Skin of body (tissue), 2 donors: Measurements from ENCODE around the gene LIPT2. TPM values are rescaled to one million over a fixed set of nuclear protein-coding genes. Genes with fewer than 3 reads are reported as not detected.

Experiments used
- DNase-seq: peaks from one replicate; lab custom pipeline; 2025; lab: John Stamatoyannopoulos, UW
- total RNA-seq: library from RNA; depleted of rRNA; stranded (reverse); fragments of >200 nt; gene quantifications from one replicate; pipeline ENCODE4 v1.2.3, GENCODE V29; 2014

The LIPT2 gene
- total RNA-seq, 1 donor from 2014 or later: 2.1 TPM

DNA sequence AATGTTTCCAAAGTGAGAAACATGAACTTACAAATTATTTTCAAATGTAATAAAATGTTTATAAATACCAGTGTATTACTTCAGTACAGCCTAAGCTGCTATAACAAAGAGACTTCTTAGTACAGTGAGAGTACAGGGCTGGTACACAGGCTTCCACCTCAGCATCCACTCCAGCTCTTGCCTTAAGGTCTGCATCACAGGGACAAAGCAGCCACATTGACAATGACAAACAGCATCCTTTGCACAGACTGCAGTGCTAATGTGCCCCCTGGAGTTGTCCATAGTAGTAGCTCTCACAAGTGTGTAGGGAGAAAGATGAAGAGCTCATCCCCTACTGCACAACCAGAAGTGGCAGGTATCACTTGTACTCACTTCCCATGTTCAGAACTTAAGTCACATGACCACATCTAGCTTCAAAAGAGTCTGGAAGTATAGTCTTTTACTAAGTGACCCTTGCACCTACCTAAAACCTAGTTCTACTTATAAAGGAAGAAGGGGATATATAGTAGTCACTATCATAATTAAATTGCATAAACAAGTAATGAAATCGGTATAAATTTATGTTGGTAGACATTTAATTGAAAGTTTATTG is 10.7 kb upstream of the LIPT2 start:
- no peak for DNase-seq

DNA sequence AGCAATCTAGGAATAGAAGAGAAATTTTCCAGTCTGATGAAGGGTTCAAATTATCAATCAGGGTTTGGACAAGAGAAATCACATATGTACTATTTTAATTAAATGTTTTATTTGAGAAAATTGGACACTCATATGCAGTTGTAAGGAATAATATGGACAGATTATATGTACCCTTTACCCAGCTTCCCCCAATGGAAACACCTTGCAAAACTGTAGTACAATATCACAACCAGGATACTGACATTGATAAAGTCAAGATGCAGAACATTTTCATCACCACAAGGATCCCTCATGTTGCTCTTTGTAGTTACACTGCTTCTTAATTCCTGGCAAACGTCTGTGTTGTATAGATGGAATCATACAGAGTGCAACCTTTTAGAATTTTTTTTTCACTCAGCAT is 1.4 kb upstream of the LIPT2 start:
- no peak for DNase-seq

DNA sequence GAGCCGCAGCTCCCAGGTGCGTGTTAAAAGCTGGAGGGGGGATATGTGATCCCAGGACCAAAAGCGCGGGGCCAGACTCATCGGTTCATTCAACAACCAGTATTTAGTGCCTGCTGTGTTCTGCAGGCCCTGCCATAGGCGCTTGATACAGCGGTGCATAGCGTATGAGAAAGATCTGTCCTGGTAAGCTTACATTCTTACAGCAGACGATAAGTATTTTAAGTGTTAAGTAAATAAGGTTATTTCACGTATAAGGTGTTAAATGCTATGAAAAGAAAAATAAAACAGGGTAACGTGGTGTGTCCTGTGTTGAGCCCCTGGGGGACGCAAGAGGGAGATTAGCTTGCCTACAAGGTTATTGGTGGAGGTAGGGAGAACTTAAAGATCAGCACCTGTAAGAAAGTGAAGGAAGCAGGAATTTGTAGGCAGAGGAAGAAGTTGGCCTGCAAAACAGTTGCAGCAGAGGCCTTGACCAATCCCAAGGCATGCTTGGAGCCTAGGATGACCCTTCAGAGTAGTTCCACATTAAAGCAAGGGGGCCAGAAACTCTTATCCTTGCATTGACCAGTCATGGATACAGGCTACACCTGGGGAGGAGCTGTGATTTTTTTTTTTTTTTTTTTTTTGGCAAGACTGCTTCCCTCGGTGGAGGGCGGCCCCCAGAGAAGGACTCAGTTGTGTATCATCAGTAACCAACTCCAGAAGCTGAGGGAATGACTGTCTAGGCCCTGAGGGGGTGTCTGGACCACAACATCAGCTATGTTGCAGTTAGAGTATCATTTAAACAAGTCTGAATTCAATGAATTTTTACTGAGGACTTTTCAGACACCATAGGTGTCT is 487 bp upstream of the LIPT2 start:
- DNase-seq: no peak

DNA sequence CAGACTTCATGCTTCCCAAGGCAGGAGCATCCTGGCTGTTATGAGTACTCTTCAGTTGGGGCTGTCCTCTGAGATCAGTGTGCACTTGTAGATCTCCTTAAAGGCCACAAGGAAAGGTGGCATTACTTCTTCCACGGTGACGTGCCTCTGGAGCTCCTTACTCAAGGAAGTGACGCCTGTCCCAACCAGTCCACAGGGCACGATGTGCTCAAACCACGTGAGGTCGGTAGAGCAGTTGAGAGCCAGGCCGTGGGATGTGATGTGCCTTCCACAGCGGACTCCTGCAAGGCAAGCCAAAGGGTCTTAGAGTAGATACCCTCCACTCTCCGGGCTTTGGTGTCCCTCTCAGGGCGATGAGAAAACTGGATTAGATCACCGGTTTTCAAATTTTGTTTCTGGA is 1.4 kb downstream of the LIPT2 start:
- no peak for DNase-seq

DNA sequence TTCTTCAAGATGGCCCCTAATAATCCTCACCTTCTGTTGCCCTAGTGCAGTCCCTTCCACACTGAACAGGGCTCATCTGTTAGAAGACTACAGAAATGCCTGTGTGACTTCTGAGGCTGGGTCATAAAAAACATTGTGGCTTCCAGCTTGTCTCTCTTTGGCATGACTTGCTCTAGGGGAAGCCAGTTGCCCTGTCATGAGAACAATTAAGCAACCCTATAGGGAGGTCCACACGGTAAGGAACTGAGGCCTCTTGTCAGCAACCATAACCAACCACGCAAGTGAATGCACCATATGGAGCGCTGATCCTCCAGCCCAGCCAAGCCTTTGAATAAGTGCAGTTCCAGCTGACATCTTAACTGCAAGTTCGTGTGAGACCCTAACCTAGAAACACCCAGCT is 2.6 kb downstream of the LIPT2 start:
- no peak for DNase-seq

DNA sequence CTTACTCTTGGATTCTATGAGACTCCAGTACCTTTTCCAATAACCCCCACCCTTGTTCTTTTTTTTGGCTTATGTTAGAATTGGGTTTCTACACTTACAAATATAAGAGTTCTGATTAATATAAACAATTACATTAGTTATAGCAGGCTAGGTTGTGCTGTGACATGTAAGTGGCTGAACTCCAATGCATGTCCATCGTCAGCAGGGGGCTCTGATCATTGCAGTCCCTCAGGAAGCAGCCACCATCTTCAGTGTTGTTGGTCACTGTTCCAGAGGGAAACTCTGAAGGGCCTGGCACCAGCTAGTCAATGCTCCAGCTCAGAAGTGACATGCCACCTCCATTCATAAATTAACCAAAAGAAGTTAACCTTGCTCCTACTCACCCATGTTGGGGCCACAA is 5.6 kb downstream of the LIPT2 start:
- no peak for DNase-seq

DNA sequence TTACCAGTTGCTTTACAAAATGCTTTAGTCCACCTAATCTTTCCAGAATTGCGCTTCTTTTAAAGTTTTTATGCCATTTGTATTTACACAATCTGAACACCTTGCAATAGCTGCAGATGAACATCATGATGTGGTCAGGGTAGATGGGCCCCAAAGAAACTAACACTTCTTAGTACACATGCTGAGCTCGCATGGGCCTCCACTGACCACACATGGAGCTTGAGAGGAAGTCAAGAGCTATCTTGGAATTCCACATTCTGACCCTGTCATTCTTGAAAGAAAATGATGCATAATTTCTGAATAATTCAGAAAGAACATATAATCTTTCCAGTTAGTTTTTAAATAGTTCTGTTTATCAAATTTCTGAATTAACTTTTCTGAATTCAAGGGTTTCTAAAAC is 7.7 kb downstream of the LIPT2 start:
- DNase-seq: no peak

DNA sequence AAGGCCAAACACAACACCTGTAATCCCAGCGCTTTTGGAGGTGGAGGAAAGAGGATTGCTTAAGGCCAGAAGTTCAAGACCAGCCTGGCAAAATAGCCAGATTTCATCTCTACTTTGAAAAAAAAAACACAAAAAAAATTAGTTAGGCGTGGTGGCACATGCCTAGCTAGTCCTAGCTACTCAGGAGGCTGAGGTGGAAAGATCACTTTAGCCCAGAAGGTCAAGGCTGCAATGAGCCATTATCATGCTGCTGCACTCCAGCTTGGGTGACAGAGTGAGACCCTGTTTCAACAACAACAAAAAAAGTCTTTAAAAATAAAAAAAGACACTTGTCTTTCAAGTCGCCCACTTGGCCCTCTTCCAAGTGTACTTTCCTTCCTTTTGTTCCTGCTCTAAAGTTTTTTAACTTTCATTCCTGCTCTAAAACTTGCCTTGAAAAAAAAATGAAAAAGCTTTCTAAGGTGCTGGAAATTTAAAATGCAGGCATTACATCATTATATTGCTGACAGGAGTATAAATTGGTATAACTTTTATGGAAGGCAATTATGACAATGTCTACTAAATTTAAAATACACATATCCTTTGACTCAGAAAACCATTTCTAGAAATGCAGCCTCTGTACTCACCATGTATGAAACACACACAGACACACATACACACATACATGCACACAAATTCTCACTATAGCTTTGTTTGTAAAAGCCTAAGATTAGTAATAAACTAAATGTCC is 12.7 kb downstream of the LIPT2 start:
- DNase-seq: no peak

DNA sequence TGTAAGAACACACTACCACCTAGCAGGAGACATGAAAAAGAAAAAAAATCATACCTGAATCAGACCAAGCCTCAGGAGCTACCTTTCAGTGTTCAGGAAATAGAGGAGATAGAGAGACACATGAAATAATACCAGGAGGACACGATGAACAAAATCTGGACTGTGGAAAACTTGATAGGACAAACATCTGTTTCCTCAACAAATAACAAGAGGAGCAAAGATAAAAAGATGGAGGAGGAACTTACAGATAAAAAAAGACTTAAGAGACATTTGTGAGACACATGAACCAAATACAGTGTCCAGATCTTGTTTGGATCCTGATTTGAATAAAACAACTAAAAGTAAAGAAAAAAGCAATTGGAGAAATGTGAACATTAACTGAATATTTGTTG is 13.8 kb downstream of the LIPT2 start:
- DNase-seq: no peak

DNA sequence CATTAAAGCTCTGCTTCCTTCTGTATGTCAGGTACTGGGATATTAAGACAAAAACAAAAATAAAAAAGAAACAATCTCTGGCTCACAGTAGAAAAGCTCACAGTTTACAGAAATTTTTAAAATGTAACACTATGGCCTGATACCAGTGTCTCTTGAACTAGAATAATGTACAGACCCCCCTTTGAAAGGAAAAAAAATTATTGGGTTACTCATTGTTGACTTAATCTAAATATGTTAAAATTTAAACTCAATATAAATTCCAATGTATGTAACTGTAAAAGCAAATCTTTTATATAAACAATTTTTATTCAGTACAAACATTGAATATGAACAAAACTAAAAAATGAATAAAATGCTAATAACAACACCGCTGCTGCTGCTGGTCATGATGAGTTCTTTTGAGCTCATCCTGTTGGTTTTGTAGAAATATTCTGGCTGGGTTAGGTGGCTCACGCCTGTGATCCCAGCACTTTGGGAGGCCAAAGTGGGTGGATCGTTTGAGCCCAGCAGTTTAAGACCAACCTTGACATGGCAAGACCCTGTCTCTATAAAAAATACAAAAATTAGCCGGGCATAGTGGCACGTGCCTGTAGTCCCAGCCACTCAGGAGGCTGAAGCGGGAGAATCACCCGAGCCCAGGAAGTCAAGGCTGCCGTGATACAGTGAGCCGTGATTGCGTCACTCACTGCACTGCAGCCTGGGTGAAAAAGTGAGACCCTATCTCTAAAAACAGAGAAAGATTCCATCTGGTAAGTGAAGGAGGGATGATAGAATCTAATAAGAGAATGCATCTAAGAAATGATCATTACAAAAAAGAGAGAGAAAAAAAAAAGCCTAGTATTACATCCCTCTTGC is 14.4 kb downstream of the LIPT2 start:
- no peak for DNase-seq

DNA sequence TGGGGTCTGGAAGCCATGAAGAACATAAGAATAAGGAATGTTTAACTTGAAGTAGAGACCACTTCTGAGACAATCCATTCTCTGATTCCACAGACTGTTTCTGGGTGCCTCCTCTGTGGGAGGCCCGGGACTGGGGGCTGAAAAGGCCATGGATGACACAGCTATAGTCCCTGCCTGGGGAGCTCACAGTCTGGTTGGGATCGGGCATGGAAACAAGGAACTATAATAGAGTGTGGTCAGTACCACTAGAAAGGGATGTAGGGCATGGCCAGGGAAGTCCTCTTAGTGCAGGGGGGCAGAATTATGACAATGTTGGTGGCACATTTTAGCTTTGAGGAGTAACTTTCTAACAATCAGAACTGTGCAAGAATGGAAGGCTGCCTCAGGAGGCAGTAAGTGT is 17.0 kb downstream of the LIPT2 start:
- DNase-seq: no peak

DNA sequence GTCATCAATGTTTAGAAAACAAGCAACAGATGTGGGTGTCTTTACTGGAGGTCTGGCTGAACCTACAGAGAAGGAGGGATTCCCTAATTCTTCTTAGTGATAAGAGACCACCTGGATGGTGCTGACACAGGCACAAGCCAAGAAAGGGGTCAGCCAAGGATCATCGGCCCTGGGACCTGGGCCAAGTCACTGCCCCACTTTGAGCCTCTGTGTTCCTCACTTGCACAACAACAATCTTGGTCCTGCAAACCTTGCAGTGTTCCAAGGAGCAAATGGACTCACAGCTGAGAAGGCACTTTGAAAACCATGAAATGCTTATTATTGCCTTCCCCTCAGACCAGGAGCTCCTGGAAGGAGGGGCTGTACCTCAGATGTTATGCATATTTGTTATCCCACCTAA is 19.2 kb downstream of the LIPT2 start:
- DNase-seq: no peak

DNA sequence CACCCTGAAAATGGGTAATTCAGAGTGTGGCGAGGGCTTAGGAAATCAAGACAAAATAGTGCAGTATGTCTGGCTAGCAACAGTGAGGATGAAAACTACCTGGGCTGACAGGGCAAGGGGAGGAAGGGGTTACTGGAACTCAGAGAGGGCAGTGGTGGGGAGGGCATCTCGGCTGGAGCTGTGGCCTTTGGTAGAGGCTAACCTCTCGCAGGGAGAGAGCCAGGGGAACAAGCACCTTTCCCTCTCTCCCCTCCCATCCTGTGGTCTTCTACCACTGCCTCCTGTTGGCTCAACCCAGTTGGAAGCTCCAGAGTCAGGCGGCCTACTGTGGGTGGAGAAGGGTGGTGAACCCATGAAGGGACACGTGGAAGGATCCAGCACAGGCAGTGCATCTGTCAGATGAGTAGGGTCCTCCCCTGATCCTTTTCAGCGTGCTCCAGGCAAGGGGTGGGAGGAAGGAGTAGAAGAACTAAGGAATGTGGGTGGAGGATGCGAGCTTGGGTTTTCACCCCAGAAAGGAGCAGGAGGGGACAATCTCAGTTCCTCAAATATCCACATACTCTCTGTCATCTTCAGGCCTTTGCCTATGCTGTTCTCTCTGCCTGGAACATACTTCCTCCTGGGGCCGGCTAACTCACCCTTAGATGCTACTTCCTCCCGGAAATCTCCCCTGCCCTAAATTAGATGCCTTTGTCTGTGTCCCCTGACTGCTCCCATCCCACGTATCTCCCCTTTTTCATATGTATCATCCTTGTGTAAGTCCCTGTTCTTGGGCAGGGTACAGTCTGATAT is 19.9 kb downstream of the LIPT2 start:
- no peak for DNase-seq

DNA sequence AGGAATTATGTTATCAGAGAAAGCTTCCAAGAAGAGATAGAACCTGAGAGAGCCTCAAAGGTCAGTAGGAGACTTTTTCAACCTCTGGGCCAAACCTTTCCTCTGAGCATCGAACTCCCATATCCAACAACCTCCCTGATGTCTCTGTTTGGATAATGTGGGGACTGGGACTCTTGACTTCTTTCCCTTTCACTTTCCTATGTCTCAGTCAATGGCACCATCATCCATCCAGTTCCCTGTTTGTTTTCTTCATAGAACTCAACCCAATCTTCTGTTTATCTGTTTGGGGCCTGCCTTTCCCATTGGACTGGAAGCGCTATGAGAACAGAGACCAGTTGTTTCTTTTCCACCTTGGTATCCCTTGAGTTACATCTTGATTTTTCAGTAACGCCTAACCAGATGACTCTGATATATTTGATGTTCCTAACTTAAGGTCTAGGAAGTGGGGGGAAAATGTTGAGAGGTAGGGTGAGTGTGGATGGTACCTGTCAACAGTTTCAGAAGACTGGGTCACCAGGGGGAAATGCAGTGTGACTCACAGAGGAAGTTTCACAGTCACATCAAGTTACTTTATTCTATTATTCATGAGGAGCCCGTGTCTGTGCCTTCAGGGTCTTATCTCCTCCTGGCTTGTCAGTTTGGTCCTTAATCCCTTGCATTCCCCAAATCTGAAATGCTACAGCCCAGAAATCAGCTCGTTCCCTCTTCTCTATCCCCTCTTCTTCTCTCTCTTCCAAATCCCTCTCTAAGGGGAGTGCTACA is 21.7 kb downstream of the LIPT2 start:
- DNase-seq: no peak

DNA sequence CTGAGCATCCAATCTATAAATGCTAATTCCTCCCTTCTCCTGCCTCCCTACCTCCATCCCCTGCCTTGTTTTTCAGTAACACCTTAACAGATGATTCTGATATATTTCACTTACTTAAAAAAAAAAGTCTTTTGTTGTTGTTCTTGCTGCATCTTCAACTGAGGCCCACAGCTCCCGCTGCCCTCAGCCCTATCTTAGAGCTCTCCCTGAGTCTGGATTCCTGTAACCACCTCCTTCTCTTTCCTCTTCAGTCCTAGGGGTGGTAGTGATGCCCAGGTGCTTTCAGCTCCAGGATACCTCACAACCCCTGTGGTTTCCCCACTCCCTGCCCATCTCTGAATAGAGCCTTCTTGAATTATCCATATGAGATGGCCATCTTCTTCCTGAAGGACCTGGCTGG is 22.5 kb downstream of the LIPT2 start:
- DNase-seq: no peak

DNA sequence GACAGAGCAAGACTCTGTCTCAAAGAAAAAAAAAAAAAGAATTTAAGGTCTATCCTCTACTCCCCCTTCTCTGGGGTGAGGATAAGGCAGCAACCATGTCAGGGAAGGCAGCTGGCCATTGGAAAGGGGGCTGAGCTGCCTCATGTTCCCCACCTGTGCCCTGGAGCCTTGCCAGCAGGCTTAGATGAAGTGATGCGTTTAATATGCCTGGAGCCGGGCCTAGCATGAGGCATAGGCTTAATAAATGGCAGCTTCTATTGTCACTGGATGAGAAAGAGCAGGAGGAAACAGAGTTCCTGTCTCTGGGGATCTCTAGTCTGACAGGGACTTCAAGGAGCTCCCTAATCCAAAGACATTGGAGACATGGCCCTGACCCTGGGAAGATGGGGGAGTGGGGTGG is 23.0 kb downstream of the LIPT2 start:
- DNase-seq: no peak

DNA sequence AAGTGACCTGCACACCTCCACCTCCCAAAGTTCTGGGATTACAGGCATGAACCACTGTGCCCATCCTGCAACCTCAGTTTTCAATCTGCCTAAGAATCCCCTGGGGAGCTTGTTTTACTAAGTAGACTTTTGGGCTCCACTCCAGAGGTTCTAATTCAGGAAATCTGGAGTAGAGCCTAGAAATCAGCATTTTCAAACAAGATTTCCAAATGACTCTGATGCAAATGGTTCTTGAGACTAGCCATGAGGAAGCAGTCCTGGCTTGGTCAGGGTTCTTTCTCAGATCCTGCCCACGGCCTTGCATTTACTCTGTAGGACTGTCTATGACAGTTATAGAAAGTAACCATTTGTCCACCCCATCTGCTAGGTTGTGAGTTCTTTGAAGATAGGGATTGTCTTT is 24.6 kb downstream of the LIPT2 start:
- no peak for DNase-seq

DNA sequence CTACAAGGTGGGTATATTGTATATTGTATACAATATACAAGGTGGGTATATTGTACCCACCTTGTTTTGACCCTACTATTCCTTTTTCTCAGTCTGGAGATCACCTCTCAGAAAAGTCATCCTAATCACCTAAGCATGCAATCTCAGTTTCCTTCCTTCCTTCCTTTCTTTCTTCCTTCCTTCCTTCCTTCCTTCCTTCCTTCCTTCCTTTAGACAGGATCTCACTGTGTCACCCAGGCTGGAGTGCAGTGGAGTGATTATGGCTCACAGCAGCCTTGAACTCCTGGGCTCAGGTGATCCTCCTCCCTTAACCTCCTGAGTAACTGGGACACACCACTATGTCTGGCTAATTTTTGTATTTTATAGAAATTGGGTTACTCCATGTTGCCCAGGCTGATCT is 25.0 kb downstream of the LIPT2 start:
- DNase-seq: no peak

DNA sequence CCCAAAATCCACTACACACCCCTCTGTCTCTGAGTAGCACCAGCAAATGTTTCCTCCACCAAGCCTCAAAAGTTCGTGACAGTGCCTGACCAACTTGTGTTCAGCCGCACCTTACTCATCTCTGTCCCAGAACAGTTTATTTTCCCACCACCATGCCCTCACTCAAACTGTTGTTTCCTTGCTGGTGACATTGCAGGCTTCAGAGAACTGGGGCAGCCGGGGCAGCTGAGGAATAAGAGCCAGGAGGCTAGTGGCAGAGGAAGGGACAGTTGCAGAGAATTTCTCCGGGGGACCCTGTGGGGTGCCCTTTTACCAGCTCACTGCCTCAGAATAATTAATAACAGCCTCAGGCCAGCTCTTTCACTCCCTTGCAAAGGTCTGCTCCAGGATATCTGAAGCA is 25.5 kb downstream of the LIPT2 start:
- no peak for DNase-seq
